Mammary epithelial cell (primary cell): ENCODE results near the gene NACC2.

ENCODE experiments used
- EZH2 ChIP-seq: IDR thresholded peaks from 2 replicates; pipeline ENCODE4 v1.6.1; 2012; ENCODE audit warnings: low read length, inconsistent platforms, borderline replicate concordance
- TF ChIP-seq, protein P1 (sequence below), 2 donors: IDR thresholded peaks in 1 of 2; conservative IDR thresholded peaks in 1 of 2; 2 replicates each; pipeline ENCODE4 v1.5.1; 2011 to 2012; ENCODE audit warnings: inconsistent platforms in 2 of 2, low read length in 2 of 2, mild to moderate bottlenecking in 2 of 2, control low read depth in 1 of 2, low read depth in 1 of 2; ENCODE audit not compliant: insufficient read depth in 1 of 2; ENCODE audit errors: extremely low read depth in 1 of 2

DNA sequence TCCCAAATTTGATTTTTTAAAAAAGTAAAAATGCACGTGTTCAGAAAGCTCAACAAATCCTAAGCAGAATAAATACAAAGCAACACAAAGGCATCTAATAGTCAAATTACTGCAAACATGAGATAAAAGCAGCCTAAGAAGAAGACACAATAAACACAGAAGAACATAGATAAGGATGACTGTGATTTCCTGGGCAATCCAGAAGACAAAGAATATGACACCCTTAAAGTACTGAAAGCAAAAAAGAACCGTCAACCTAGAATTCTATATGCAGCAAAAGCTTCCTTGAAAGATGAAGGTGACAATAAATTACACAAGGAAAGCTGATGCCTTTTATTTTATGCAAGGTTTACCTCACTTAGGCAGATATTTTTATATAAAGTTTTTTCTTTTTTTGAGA lies 58.2 kb downstream of the NACC2 start:
- TF ChIP-seq, protein P1, sequence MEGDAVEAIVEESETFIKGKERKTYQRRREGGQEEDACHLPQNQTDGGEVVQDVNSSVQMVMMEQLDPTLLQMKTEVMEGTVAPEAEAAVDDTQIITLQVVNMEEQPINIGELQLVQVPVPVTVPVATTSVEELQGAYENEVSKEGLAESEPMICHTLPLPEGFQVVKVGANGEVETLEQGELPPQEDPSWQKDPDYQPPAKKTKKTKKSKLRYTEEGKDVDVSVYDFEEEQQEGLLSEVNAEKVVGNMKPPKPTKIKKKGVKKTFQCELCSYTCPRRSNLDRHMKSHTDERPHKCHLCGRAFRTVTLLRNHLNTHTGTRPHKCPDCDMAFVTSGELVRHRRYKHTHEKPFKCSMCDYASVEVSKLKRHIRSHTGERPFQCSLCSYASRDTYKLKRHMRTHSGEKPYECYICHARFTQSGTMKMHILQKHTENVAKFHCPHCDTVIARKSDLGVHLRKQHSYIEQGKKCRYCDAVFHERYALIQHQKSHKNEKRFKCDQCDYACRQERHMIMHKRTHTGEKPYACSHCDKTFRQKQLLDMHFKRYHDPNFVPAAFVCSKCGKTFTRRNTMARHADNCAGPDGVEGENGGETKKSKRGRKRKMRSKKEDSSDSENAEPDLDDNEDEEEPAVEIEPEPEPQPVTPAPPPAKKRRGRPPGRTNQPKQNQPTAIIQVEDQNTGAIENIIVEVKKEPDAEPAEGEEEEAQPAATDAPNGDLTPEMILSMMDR (conservative IDR thresholded peaks at IDR 0.05 in 1 of 2, IDR thresholded peaks at IDR 0.05 in 1 of 2; ENCODE audit: extremely low read depth in 1 of 2, insufficient read depth in 1 of 2, low read depth in 1 of 2, low read length in 2 of 2) = no peak
- TF ChIP-seq EZH2 = no peak
